Measurements from ENCODE around the gene XYLT1.

The XYLT1 gene

DNA sequence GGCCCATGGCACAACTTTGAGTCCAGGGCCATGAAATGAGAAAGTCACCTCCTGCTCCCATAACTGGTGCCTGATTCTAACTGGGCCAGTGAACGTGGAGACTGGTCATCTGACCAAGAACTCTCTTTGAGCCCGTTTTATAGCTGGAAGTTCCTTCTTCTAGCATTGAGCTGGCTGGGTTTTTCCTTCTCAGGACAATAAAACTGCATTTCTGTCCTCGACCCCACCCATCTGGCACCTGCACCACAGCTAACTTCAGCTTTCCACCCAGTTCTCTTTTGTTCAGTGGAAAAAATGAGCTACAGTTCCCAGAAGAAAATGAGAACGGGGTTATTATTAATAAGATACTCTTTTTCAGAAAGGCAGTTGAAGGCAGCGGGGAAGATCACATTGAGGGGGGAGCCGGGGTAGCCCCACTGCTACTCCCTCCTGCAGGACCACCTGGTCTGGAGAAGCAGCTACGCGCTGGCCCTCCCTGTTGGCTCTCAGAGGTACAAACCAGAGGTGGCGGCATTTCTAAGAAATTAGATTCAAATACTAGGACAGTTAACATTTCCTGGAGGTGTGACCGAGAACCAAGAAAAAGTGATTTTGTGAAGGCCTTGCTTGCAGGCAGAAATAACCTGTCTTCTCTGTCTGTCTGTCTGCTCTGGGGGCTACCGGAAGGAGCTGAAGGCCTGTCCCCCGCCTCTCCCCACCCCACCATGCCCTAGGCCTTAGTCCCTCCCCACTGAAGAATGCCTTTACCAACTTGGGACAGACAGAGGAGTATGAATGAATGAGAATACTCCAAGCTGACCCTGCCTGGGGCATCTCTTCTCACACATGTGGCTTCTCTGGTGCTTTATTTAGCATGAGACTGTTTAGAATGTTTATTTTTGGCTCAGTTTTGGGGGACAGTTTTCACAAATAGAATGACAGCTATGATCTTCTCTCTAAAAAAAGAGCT, 123.9 kb downstream of the XYLT1 start:
- TF ChIP-seq, protein P1, sequence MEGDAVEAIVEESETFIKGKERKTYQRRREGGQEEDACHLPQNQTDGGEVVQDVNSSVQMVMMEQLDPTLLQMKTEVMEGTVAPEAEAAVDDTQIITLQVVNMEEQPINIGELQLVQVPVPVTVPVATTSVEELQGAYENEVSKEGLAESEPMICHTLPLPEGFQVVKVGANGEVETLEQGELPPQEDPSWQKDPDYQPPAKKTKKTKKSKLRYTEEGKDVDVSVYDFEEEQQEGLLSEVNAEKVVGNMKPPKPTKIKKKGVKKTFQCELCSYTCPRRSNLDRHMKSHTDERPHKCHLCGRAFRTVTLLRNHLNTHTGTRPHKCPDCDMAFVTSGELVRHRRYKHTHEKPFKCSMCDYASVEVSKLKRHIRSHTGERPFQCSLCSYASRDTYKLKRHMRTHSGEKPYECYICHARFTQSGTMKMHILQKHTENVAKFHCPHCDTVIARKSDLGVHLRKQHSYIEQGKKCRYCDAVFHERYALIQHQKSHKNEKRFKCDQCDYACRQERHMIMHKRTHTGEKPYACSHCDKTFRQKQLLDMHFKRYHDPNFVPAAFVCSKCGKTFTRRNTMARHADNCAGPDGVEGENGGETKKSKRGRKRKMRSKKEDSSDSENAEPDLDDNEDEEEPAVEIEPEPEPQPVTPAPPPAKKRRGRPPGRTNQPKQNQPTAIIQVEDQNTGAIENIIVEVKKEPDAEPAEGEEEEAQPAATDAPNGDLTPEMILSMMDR (IDR thresholded peaks at IDR 0.05; ENCODE audit: low read depth, low read length, missing control alignments), result no peak
- no peak overlapping the region for H3K4me3 ChIP-seq (replicated peaks; ENCODE audit: low read depth, low read length)
- no peak for DNase-seq (ENCODE audit: extremely low read depth, low read depth)

GRCh38 chr16:17345043-17345442, 125.7 kb downstream of the XYLT1 start:
- no peak for DNase-seq (ENCODE audit: extremely low read depth, low read depth)
- no peak overlapping the region for H3K4me3 ChIP-seq (replicated peaks; ENCODE audit: low read depth, low read length)
- TF ChIP-seq, protein P1 (IDR thresholded peaks at IDR 0.05; ENCODE audit: low read depth, low read length, missing control alignments), result no peak

DNA sequence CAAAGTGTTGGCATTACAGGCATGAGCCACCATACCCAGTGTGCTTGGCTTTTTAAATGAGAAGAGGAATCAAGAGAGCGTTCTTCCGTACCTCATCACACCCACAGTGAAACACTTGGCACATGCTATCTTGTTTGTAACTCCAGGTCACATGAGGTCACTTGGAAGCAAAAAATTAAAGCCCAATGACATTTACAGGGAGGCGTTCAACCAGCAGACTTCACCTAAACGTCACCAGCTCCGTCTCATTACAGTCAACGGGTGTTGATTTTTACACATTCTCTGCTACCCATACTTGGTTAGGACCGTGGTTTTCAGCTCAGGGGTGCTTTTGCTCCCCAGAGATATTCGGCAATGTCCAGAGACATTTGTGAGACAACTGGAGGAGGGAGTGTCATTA, 127.0 kb downstream of the XYLT1 start:
- DNase-seq (ENCODE audit: extremely low read depth, low read depth), result no peak
- TF ChIP-seq, protein P1 (IDR thresholded peaks at IDR 0.05; ENCODE audit: low read depth, low read length, missing control alignments), result no peak
- H3K4me3 ChIP-seq (replicated peaks; ENCODE audit: low read depth, low read length), result no peak overlapping the region

GRCh38 chr16:17343028-17343427, 127.7 kb downstream of the XYLT1 start:
- TF ChIP-seq, protein P1 (IDR thresholded peaks at IDR 0.05; ENCODE audit: low read depth, low read length, missing control alignments), result no peak

DNA sequence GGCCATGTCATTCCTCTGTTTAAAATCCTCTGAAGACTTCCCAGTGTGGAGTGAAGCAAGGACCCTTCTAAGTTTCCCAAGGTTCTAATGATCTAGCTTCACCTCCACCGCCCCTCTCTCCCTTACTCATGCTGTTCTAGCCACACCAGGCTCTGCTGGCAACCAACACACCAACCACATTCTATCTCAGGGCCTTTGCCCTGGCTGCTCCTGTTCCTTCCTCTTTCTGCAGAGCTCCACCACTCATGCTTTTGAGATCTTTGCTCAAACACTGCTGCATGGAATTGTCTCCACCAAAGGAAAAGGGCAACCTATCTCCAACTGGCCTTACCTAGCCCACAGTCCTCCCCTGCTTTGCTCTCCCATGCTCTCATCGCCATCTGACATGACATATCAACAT, 128.7 kb downstream of the XYLT1 start:
- no peak for DNase-seq (ENCODE audit: extremely low read depth, low read depth)
- no peak overlapping the region for H3K4me3 ChIP-seq (replicated peaks; ENCODE audit: low read depth, low read length)
- TF ChIP-seq, protein P1 (IDR thresholded peaks at IDR 0.05; ENCODE audit: low read depth, low read length, missing control alignments), result no peak

More at GRCh38 chr16:17343028-17343427, 127.7 kb downstream of the XYLT1 start:
- DNase-seq (ENCODE audit: extremely low read depth, low read depth), result no peak
- no peak overlapping the region for H3K4me3 ChIP-seq (replicated peaks; ENCODE audit: low read depth, low read length)

GRCh38 chr16:17340804-17341203, 130.0 kb downstream of the XYLT1 start:
- TF ChIP-seq, protein P1 (IDR thresholded peaks at IDR 0.05; ENCODE audit: low read depth, low read length, missing control alignments), result no peak
- no peak overlapping the region for H3K4me3 ChIP-seq (replicated peaks; ENCODE audit: low read depth, low read length)
- DNase-seq (ENCODE audit: extremely low read depth, low read depth), result no peak
